T47D (cell line): ENCODE data around the gene NADSYN1.

Source experiments
- DNase-seq, 2 experiments: peaks; one replicate each; pipeline versions ENCODE4 v3.0.0 to v3.0.0-alpha.2; 2011 to 2012; ENCODE audit warnings: low read depth in 1 of 2, low spot score in 1 of 2
- JUND ChIP-seq: IDR thresholded peaks from 2 replicates; pipeline ENCODE4 v1.6.1; 2012; ENCODE audit warnings: low read depth
- in situ Hi-C: cut with HindIII; loops from 2 replicates; pipeline ENCODE4 v1.10.0; 2016; ENCODE audit warnings: low sequenced_read_pairs, low pct_unique_long_range_greater_than_20kb

NADSYN1 gene

GRCh38 chr11:71449596-71449995 lies 3.4 kb upstream of the NADSYN1 start:
- TF ChIP-seq JUND, result no peak
- DNase-seq, result no peak
- in situ Hi-C loops, result no loop called here

- in situ Hi-C loops, result no loop called here
- TF ChIP-seq JUND, result no peak
- DNase-seq, result no peak
These were observed 2.5 kb upstream of the NADSYN1 start for GRCh38 chr11:71450507-71450906.

- no peak for TF ChIP-seq JUND
- in situ Hi-C loops, result no loop called here
- no peak for DNase-seq
These were observed 2.1 kb upstream of the NADSYN1 start for GRCh38 chr11:71450939-71451338.

GRCh38 chr11:71451596-71452198 lies 1.3 kb upstream of the NADSYN1 start:
- in situ Hi-C loops, result no loop called here
- peak in 1 of 2 experiments; percentile 72 for DNase-seq
- no peak for TF ChIP-seq JUND

GRCh38 chr11:71452199-71453036 lies 585 bp upstream of the NADSYN1 start:
- in situ Hi-C loops, result no loop called here
- TF ChIP-seq JUND, result no peak
- peak; percentile 44 to 89 for DNase-seq

GRCh38 chr11:71453918-71454304 lies 908 bp downstream of the NADSYN1 start:
- in situ Hi-C loops, result no loop called here
- no peak for TF ChIP-seq JUND
- no peak for DNase-seq

GRCh38 chr11:71454470-71455113 lies 1.6 kb downstream of the NADSYN1 start:
- in situ Hi-C loops, result no loop called here
- DNase-seq, result peak; percentile 70 to 76
- no peak for TF ChIP-seq JUND

- DNase-seq, result no peak
- no peak for TF ChIP-seq JUND
- in situ Hi-C loops, result no loop called here
These were observed 3.3 kb downstream of the NADSYN1 start for GRCh38 chr11:71456294-71456693.

- no peak for DNase-seq
- in situ Hi-C loops, result no loop called here
- no peak for TF ChIP-seq JUND
These were observed 3.8 kb downstream of the NADSYN1 start for GRCh38 chr11:71456831-71457230.

GRCh38 chr11:71458146-71459070 lies 5.4 kb downstream of the NADSYN1 start:
- TF ChIP-seq JUND, result no peak
- no peak for DNase-seq
- in situ Hi-C loops, result no loop called here

- in situ Hi-C loops, result no loop called here
- no peak for TF ChIP-seq JUND
- no peak for DNase-seq
These were observed 6.2 kb downstream of the NADSYN1 start for GRCh38 chr11:71459076-71459766.
